ENCODE measurements around the gene NR2F1-AS1. TPM values are rescaled to one million over a fixed set of nuclear protein-coding genes. Genes with fewer than 3 reads are reported as not detected.

Gene NR2F1-AS1
- total and polyA plus RNA-seq, 2 donors (not counting 1 experiment from before 2014, with no cell fraction given): not detected

DNA sequence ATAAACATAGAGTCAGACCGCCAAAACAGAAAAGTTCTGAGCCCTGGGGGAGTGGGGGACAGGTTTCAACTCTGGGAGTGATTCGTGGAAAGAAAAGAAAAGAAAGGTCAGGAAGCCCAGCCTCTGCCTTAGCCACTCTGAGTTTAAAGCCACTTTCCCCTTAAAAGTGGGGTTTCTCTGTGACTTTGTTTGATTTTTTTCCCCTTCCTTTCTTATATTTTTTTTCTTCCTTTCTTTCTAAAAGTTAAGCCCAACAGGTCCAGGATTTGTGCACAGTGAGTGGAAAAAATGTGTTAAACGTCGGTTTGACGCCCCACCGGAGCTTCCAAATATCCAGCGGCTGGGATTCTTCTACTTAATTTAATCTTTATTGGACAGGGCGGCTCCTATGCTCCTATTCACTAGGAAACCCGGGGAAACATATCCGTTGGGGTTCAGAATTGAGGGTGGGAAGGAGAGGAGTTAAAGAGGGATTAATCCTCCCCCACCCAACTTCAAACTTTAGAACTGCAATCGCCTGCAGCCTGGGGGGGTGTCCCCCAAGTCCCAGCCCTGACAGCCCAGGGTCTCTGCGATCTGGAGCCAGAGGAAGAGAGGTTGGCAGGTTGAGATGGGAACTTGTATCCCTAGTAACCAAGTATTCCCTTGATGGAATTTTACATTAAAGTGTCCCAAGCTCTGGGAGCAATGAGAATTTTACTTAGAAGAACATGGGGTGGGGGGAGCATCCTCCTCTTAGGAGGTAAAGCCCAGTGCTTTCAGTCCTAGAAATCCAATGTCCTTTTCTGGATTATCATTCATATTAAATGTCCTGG lies 6.3 kb downstream of the NR2F1-AS1 start:
- intact Hi-C loops (cut with micrococcal nuclease): loop anchor here (5.0 kb wide), 1 partner anchor 33 kb away; no protein-coding TSS in a partner anchor
- H3K36me3 ChIP-seq (replicated peaks in 1 of 2; ENCODE audit: control extremely low read depth in 1 of 2, control insufficient read depth in 1 of 2, extremely low read depth in 1 of 2, insufficient read depth in 2 of 2, low read length in 1 of 2): no peaks in the 10 kb centered on the region
- Mint-ChIP-seq H3K27me3 (peaks cover 77% of the 10 kb centered on the region), H3K4me3 (no peak overlapping the region), H3K9me3 (ENCODE audit: insufficient read depth) (no peaks in the 10 kb centered on the region), H3K4me1 (peaks cover 30% of the 10 kb centered on the region), H3K27ac (no peak overlapping the region)
- no peaks in the 10 kb centered on the region for H4K20me1 ChIP-seq (ENCODE audit: control insufficient read depth, insufficient read depth, low read length, poor library complexity, severe bottlenecking)
- no peak for DNase-seq
- peaks cover 3 to 95% (median 77%) of the 10 kb centered on the region in 4 experiments for H3K27me3 ChIP-seq (replicated peaks in 1 of 4; ENCODE audit: control extremely low read depth in 1 of 4, control insufficient read depth in 3 of 4, insufficient read depth in 4 of 4, low read length in 3 of 4)
- H3K9me3 ChIP-seq (ENCODE audit: control extremely low read depth in 1 of 3, control insufficient read depth in 2 of 3, insufficient read depth in 1 of 3, low read length in 2 of 3): peaks cover 0 to 57% (median 15%) of the 10 kb centered on the region in 3 donors
- H3K9ac ChIP-seq (ENCODE audit: low read length): no peak overlapping the region
- H3K27ac ChIP-seq (ENCODE audit: low read length in 2 of 2): no peak overlapping the region
- H3K4me2 ChIP-seq (replicated peaks; ENCODE audit: low read depth, low read length, poor library complexity, severe bottlenecking): no peak overlapping the region
- POLR2A ChIA-PET: no interaction called here
- H3K4me3 ChIP-seq (ENCODE audit: control extremely low read depth in 1 of 5, extremely low read depth in 1 of 5, insufficient read depth in 1 of 5, low read depth in 2 of 5, low read length in 4 of 5): no peak overlapping the region
- no CpG with 5 or more reads among the region's 12 CpGs for WGBS (ENCODE audit: insufficient coverage)
- CTCF ChIA-PET: no interaction called here
- H2AFZ ChIP-seq (ENCODE audit: insufficient read depth, low read depth, low read length, poor library complexity, severe bottlenecking): no peak overlapping the region
- TF ChIP-seq, protein P1, sequence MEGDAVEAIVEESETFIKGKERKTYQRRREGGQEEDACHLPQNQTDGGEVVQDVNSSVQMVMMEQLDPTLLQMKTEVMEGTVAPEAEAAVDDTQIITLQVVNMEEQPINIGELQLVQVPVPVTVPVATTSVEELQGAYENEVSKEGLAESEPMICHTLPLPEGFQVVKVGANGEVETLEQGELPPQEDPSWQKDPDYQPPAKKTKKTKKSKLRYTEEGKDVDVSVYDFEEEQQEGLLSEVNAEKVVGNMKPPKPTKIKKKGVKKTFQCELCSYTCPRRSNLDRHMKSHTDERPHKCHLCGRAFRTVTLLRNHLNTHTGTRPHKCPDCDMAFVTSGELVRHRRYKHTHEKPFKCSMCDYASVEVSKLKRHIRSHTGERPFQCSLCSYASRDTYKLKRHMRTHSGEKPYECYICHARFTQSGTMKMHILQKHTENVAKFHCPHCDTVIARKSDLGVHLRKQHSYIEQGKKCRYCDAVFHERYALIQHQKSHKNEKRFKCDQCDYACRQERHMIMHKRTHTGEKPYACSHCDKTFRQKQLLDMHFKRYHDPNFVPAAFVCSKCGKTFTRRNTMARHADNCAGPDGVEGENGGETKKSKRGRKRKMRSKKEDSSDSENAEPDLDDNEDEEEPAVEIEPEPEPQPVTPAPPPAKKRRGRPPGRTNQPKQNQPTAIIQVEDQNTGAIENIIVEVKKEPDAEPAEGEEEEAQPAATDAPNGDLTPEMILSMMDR (IDR thresholded peaks at IDR 0.05): no peak
- TF ChIP-seq EZH2 (IDR thresholded peaks at IDR 0.05; ENCODE audit: borderline replicate concordance, insufficient read depth, low read depth, low read length, poor library complexity, severe bottlenecking): no peak
- no peaks in the 10 kb centered on the region for H3K79me2 ChIP-seq (ENCODE audit: control insufficient read depth, insufficient read depth, low read length)
- H3K4me1 ChIP-seq (ENCODE audit: control insufficient read depth in 2 of 2, insufficient read depth in 2 of 2, low read length in 2 of 2): peaks cover 46 to 50% of the 10 kb centered on the region in 2 donors
- ATAC-seq (ENCODE audit: low read depth): no peak
